ENCODE results near the gene PTP4A2. TPM values are rescaled to one million over a fixed set of nuclear protein-coding genes. Genes with fewer than 3 reads are reported as not detected.
A peak's percentile ranks its signal among the peaks of the same experiment; 100 is the strongest.
"Not testable (repeated sequence)": the region's sequence is repeated elsewhere in the genome, so short reads cannot be mapped to it uniquely, and the experiment has no call there.

The PTP4A2 gene
- total and polyA plus RNA-seq, 2 donors (not counting 3 experiments of a cell fraction or from before 2014, with no cell fraction given) = 74.1 to 184 TPM

DNA sequence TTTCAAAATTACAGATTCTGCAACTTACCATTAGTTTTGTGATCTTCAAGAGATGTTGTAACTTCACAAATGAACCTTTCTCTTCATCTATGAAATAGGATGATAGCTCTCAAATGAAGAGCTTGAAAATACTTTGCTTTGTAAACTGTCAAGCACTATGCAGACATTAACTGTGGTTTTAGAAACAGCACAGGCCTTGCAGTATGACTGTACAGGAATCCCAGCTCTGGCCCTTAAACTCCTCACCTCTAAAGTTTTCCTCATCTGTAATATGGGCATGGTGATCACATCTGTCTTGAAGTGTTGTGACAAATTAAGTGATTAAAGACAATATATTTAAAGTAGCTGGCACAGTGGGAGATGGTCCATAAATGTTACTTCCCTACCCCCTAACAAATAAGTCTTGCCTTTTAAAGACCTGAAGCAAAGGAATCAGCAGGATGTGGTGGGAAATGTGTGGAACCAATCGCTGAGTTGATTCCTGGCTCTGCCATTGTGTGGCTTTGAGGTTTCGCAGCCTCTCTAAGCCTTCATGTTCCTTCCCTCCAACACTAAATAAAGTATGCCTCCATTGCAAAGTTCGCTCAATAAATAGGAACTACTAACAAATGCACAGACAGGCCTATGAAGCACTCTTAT is 5.5 kb upstream of the PTP4A2 start:
- H4K20me1 ChIP-seq (replicated peaks; ENCODE audit: control insufficient read depth, extremely low read depth, insufficient read depth, low read length) = no peaks in the 10 kb centered on the region
- dilution Hi-C loops (cut with MboI; ENCODE audit: extremely low pct_ligation_motif_present, low sequenced_read_pairs) (no loop called here), intact Hi-C loops (cut with micrococcal nuclease) (loop anchor here (1.0 kb wide), 1 partner anchor 11 kb away; no protein-coding TSS in a partner anchor)
- no peak overlapping the region for H3K4me2 ChIP-seq (ENCODE audit: insufficient read depth, low read length)
- no peaks in the 10 kb centered on the region for H3K27me3 ChIP-seq (ENCODE audit: control insufficient read depth in 2 of 2, insufficient read depth in 2 of 2, low read length in 2 of 2)
- H3K9me1 ChIP-seq (replicated peaks; ENCODE audit: control insufficient read depth, extremely low read depth, insufficient read depth, low read length) = no peaks in the 10 kb centered on the region
- no peak for DNase-seq (ENCODE audit: low read depth, low spot score)
- H2AFZ ChIP-seq (ENCODE audit: low read depth, low read length) = no peak overlapping the region
- BruUV-seq (replicated peaks) = no TSS peak
- H3K9me3 ChIP-seq (replicated peaks; ENCODE audit: control insufficient read depth, insufficient read depth, low read length) = no peaks in the 10 kb centered on the region
- H3K4me1 ChIP-seq (ENCODE audit: control insufficient read depth, extremely low read depth, insufficient read depth, low read length) = peaks cover 20% of the 10 kb centered on the region
- no peaks in the 10 kb centered on the region for H3K36me3 ChIP-seq (ENCODE audit: control insufficient read depth in 2 of 2, extremely low read depth in 1 of 2, insufficient read depth in 2 of 2, low read length in 2 of 2)
- H3K79me2 ChIP-seq (ENCODE audit: control insufficient read depth, insufficient read depth, low read length) = no peaks in the 10 kb centered on the region
- peak; percentile 24 for FAIRE-seq
- no peak overlapping the region for H3K9ac ChIP-seq (replicated peaks; ENCODE audit: extremely low read depth, insufficient read depth, low read length)
- no peak for TF ChIP-seq JUN (IDR thresholded peaks at IDR 0.05; ENCODE audit: borderline replicate concordance, insufficient read depth, insufficient read length, low read depth)
- TF ChIP-seq EZH2 (IDR thresholded peaks at IDR 0.05; ENCODE audit: borderline replicate concordance, low read depth, low read length, severe bottlenecking) = no peak
- no peak for TF ChIP-seq FOS (IDR thresholded peaks at IDR 0.05; ENCODE audit: borderline replicate concordance, insufficient read depth, low read length)
- TF ChIP-seq, protein P1, sequence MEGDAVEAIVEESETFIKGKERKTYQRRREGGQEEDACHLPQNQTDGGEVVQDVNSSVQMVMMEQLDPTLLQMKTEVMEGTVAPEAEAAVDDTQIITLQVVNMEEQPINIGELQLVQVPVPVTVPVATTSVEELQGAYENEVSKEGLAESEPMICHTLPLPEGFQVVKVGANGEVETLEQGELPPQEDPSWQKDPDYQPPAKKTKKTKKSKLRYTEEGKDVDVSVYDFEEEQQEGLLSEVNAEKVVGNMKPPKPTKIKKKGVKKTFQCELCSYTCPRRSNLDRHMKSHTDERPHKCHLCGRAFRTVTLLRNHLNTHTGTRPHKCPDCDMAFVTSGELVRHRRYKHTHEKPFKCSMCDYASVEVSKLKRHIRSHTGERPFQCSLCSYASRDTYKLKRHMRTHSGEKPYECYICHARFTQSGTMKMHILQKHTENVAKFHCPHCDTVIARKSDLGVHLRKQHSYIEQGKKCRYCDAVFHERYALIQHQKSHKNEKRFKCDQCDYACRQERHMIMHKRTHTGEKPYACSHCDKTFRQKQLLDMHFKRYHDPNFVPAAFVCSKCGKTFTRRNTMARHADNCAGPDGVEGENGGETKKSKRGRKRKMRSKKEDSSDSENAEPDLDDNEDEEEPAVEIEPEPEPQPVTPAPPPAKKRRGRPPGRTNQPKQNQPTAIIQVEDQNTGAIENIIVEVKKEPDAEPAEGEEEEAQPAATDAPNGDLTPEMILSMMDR (IDR thresholded peaks at IDR 0.05; ENCODE audit: extremely low read depth in 1 of 2, insufficient read depth in 1 of 2, low read depth in 1 of 2, low read length in 2 of 2) = no peak
- no peak for TF ChIP-seq POLR2AphosphoS5 (IDR thresholded peaks at IDR 0.05; ENCODE audit: insufficient read depth, low read depth, low read length)
- TF ChIP-seq, protein P2, sequence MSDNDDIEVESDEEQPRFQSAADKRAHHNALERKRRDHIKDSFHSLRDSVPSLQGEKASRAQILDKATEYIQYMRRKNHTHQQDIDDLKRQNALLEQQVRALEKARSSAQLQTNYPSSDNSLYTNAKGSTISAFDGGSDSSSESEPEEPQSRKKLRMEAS (IDR thresholded peaks at IDR 0.05; ENCODE audit: insufficient read depth, insufficient read length) = no peak
- no peak for TF ChIP-seq GATA2 (IDR thresholded peaks at IDR 0.05; ENCODE audit: insufficient read depth, insufficient read length, low read depth, low read length)
- no peak for TF ChIP-seq MYC (IDR thresholded peaks at IDR 0.05; ENCODE audit: low read depth, low read length)
- no peak for TF ChIP-seq POLR2A (IDR thresholded peaks at IDR 0.05; ENCODE audit: low read depth, low read length)
- ChIA-PET CTCF (interaction anchor here (0.9 to 8.7 kb wide), 6 partner anchors 8 to 128 kb away, joined by 4 to 197 read pairs (median 8); partner anchors contain the start of gene SPOCD1), POLR2A (interaction anchor here (1.0 to 2.0 kb wide), 2 partner anchors 12 to 154 kb away, joined by 5 to 8 read pairs; no protein-coding TSS in a partner anchor)
- no peak overlapping the region for H3K4me3 ChIP-seq (replicated peaks in 1 of 3; ENCODE audit: insufficient read depth in 1 of 3, low read depth in 1 of 3, low read length in 3 of 3)
- H3K27ac ChIP-seq (ENCODE audit: insufficient read depth, low read depth, low read length) = no peak overlapping the region

DNA sequence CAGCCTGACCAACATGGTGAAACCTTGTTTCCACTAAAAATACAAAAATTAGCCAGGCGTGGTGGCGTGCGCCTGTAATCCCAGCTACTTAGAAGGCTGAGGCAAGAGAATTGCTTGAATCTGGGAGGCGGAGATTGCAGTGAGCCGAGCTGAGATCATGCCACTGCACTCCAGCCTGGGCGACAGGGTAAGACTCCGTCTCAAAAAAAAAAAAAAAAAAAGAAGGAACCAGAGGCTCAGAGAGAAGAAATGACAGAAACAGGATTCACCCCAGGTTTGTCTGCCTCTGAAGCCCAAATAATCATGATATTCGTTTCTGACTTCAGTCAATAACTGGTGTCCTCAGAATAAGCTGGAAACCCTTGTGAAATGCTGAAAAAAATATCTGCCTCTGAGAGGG is 3.9 kb upstream of the PTP4A2 start:
- POLR2A ChIA-PET; H3K4me2 ChIP-seq (ENCODE audit: insufficient read depth, low read length); H2AFZ ChIP-seq (ENCODE audit: low read depth, low read length); H3K4me3 ChIP-seq (replicated peaks in 1 of 3; ENCODE audit: insufficient read depth in 1 of 3, low read depth in 1 of 3, low read length in 3 of 3); BruUV-seq (replicated peaks); H3K9me3 ChIP-seq (replicated peaks; ENCODE audit: control insufficient read depth, insufficient read depth, low read length); H3K36me3 ChIP-seq (ENCODE audit: control insufficient read depth in 2 of 2, extremely low read depth in 1 of 2, insufficient read depth in 2 of 2, low read length in 2 of 2); H3K9ac ChIP-seq (replicated peaks; ENCODE audit: extremely low read depth, insufficient read depth, low read length); dilution Hi-C loops (cut with MboI; ENCODE audit: extremely low pct_ligation_motif_present, low sequenced_read_pairs); DNase-seq (ENCODE audit: low read depth, low spot score); intact Hi-C loops (cut with micrococcal nuclease); H3K9me1 ChIP-seq (replicated peaks; ENCODE audit: control insufficient read depth, extremely low read depth, insufficient read depth, low read length); H3K27ac ChIP-seq (ENCODE audit: insufficient read depth, low read depth, low read length); H3K27me3 ChIP-seq (ENCODE audit: control insufficient read depth in 2 of 2, insufficient read depth in 2 of 2, low read length in 2 of 2); H3K79me2 ChIP-seq (ENCODE audit: control insufficient read depth, insufficient read depth, low read length); H4K20me1 ChIP-seq (replicated peaks; ENCODE audit: control insufficient read depth, extremely low read depth, insufficient read depth, low read length): not testable (repeated sequence)
- CTCF ChIA-PET = interaction anchor here (0.6 to 8.7 kb wide), 5 partner anchors 13 to 301 kb away, joined by 3 to 197 read pairs (median 5); partner anchors contain the start of gene SPOCD1
- peak; percentile 21 for FAIRE-seq
- peaks cover 23% of the 10 kb centered on the region for H3K4me1 ChIP-seq (ENCODE audit: control insufficient read depth, extremely low read depth, insufficient read depth, low read length)
